ENCODE measurements around the gene ZNF674. TPM values are rescaled to one million over a fixed set of nuclear protein-coding genes. Genes with fewer than 3 reads are reported as not detected.
"Not testable (repeated sequence)": the region's sequence is repeated elsewhere in the genome, so short reads cannot be mapped to it uniquely, and the experiment has no call there.

The ZNF674 gene
- total RNA-seq, 2 donors from 2014 or later = 4.4 to 4.6 TPM

GRCh38 chrX:46547857-46548256 lies 2.6 kb upstream of the ZNF674 start:
- Histone ChIP-seq H3K27me3 (ENCODE audit: control insufficient read depth, insufficient read depth, low read length, poor library complexity, severe bottlenecking) (no peaks in the 10 kb centered on the region), H3K36me3 (ENCODE audit: control insufficient read depth, insufficient read depth, low read length) (peaks cover 13% of the 10 kb centered on the region), H3K9me3 (ENCODE audit: control insufficient read depth, low read length) (peaks cover 6% of the 10 kb centered on the region), H3K4me1 (ENCODE audit: control insufficient read depth, insufficient read depth, low read length) (no peaks in the 10 kb centered on the region), H3K4me3 (ENCODE audit: low read length) (no peak overlapping the region), H3K9ac (ENCODE audit: extremely low read depth, low read length, poor library complexity, severe bottlenecking) (no peak overlapping the region), H3K27ac (ENCODE audit: low read depth, low read length) (no peak overlapping the region)
- no peak for DNase-seq
- peaks cover 28% of the 10 kb centered on the region for H3K36me3 Mint-ChIP-seq (ENCODE audit: low read depth)
- peaks cover 75% of the 10 kb centered on the region for H3K9me3 Mint-ChIP-seq
- TF ChIP-seq CTCF (conservative IDR thresholded peaks at IDR 0.05) = no peak
- H3K4me3 Mint-ChIP-seq = no peak overlapping the region
- H3K27me3 Mint-ChIP-seq (ENCODE audit: insufficient read depth) = no peaks in the 10 kb centered on the region
- H3K4me1 Mint-ChIP-seq = peaks cover 7% of the 10 kb centered on the region
- H3K27ac Mint-ChIP-seq = peak overlapping the region; percentile 44
- WGBS, 2 experiments (ENCODE audit: insufficient coverage in 1 of 2, insufficient read length in 1 of 2) = 90 to 100% methylated on average over 3 to 6 of the region's 6 CpGs

- Mint-ChIP-seq H3K4me3 (peak overlapping the region; percentile 91), H3K27ac (peak overlapping the region; percentile 98), H3K36me3 (ENCODE audit: low read depth) (peaks cover 29% of the 10 kb centered on the region), H3K9me3 (peaks cover 61% of the 10 kb centered on the region)
- H3K4me1 Mint-ChIP-seq; DNase-seq; H3K27me3 ChIP-seq (ENCODE audit: control insufficient read depth, insufficient read depth, low read length, poor library complexity, severe bottlenecking); H3K9me3 ChIP-seq (ENCODE audit: control insufficient read depth, low read length); H3K4me1 ChIP-seq (ENCODE audit: control insufficient read depth, insufficient read depth, low read length); H3K27ac ChIP-seq (ENCODE audit: low read depth, low read length); H3K27me3 Mint-ChIP-seq (ENCODE audit: insufficient read depth): not testable (repeated sequence)
- Histone ChIP-seq H3K36me3 (ENCODE audit: control insufficient read depth, insufficient read depth, low read length) (peaks cover 13% of the 10 kb centered on the region), H3K9ac (ENCODE audit: extremely low read depth, low read length, poor library complexity, severe bottlenecking) (peak overlapping the region; percentile 86), H3K4me3 (ENCODE audit: low read length) (peak overlapping the region; percentile 91)
- WGBS, 2 experiments (ENCODE audit: insufficient coverage in 1 of 2, insufficient read length in 1 of 2) = 66 to 83% methylated on average over 2 to 7 of the region's 7 CpGs
Observed at GRCh38 chrX:46544527-46544926, 694 bp downstream of the ZNF674 start.

GRCh38 chrX:46543441-46543840 lies 1.8 kb downstream of the ZNF674 start:
- TF ChIP-seq CTCF (conservative IDR thresholded peaks at IDR 0.05) = no peak
- peaks cover 25% of the 10 kb centered on the region for H3K36me3 Mint-ChIP-seq (ENCODE audit: low read depth)
- no peak overlapping the region for H3K4me3 ChIP-seq (ENCODE audit: low read length)

GRCh38 chrX:46531442-46531841 lies 13.8 kb downstream of the ZNF674 start:
- H3K27ac Mint-ChIP-seq = no peak overlapping the region
- H3K27me3 Mint-ChIP-seq (ENCODE audit: insufficient read depth) = no peaks in the 10 kb centered on the region

More at GRCh38 chrX:46543441-46543840, 1.8 kb downstream of the ZNF674 start:
- Mint-ChIP-seq H3K4me1 (peaks cover 7% of the 10 kb centered on the region), H3K27me3 (ENCODE audit: insufficient read depth) (no peaks in the 10 kb centered on the region), H3K27ac (no peak overlapping the region), H3K9me3 (peaks cover 61% of the 10 kb centered on the region), H3K4me3 (no peak overlapping the region)
- Histone ChIP-seq H3K4me1 (ENCODE audit: control insufficient read depth, insufficient read depth, low read length) (no peaks in the 10 kb centered on the region), H3K27me3 (ENCODE audit: control insufficient read depth, insufficient read depth, low read length, poor library complexity, severe bottlenecking) (no peaks in the 10 kb centered on the region), H3K9ac (ENCODE audit: extremely low read depth, low read length, poor library complexity, severe bottlenecking) (no peak overlapping the region), H3K27ac (ENCODE audit: low read depth, low read length) (no peak overlapping the region), H3K36me3 (ENCODE audit: control insufficient read depth, insufficient read depth, low read length) (peaks cover 15% of the 10 kb centered on the region), H3K9me3 (ENCODE audit: control insufficient read depth, low read length) (no peaks in the 10 kb centered on the region)
- DNase-seq = no peak
- WGBS, 2 experiments (ENCODE audit: insufficient coverage in 1 of 2, insufficient read length in 1 of 2) = 89% methylated on average over 1 of the region's 2 CpGs; no CpG with 5 or more reads in 1 of the 2 experiments

More at GRCh38 chrX:46531442-46531841, 13.8 kb downstream of the ZNF674 start:
- Mint-ChIP-seq H3K4me3 (no peak overlapping the region), H3K9me3 (peaks cover 62% of the 10 kb centered on the region), H3K4me1 (no peaks in the 10 kb centered on the region), H3K36me3 (ENCODE audit: low read depth) (peaks cover 17% of the 10 kb centered on the region)
- no peak overlapping the region for H3K9ac ChIP-seq (ENCODE audit: extremely low read depth, low read length, poor library complexity, severe bottlenecking)
- H3K9me3 ChIP-seq (ENCODE audit: control insufficient read depth, low read length) = no peaks in the 10 kb centered on the region
- no peak for DNase-seq
- H3K36me3 ChIP-seq (ENCODE audit: control insufficient read depth, insufficient read depth, low read length) = no peaks in the 10 kb centered on the region
- 88% methylated on average over 2 of the region's 3 CpGs; no CpG with 5 or more reads in 1 of the 2 experiments for WGBS, 2 experiments (ENCODE audit: insufficient coverage in 1 of 2, insufficient read length in 1 of 2)
- H3K4me3 ChIP-seq (ENCODE audit: low read length) = no peak overlapping the region
- H3K27me3 ChIP-seq (ENCODE audit: control insufficient read depth, insufficient read depth, low read length, poor library complexity, severe bottlenecking) = no peaks in the 10 kb centered on the region
- no peak for TF ChIP-seq CTCF (conservative IDR thresholded peaks at IDR 0.05)
- H3K4me1 ChIP-seq (ENCODE audit: control insufficient read depth, insufficient read depth, low read length) = no peaks in the 10 kb centered on the region
- H3K27ac ChIP-seq (ENCODE audit: low read depth, low read length) = no peak overlapping the region

Data from endodermal cell (in vitro differentiated cells).